ENCODE measurements around the gene PPP2R2C.

GRCh38 chr4:6418193-6418755 is 54.1 kb downstream of the PPP2R2C start:
- TF ChIP-seq CTCF (IDR thresholded peaks at IDR 0.05) (no peak), REST (IDR thresholded peaks at IDR 0.05; ENCODE audit: low read depth, low read length) (no peak), GABPA (IDR thresholded peaks at IDR 0.05; ENCODE audit: low read depth) (no peak), RAD21 (IDR thresholded peaks at IDR 0.05; ENCODE audit: low read length) (no peak), POLR2AphosphoS5 (IDR thresholded peaks at IDR 0.05; ENCODE audit: low read depth, low read length) (no peak), NFIC (IDR thresholded peaks at IDR 0.05; ENCODE audit: borderline replicate concordance) (no peak), EP300 (IDR thresholded peaks at IDR 0.05; ENCODE audit: borderline replicate concordance in 1 of 2, low read depth in 1 of 2, low read length in 1 of 2) (no peak), FOXM1 (IDR thresholded peaks at IDR 0.05; ENCODE audit: low read depth) (no peak), YY1 (IDR thresholded peaks at IDR 0.05; ENCODE audit: low read depth) (no peak), RFX5 (IDR thresholded peaks at IDR 0.05; ENCODE audit: low read length) (no peak), TCF12 (IDR thresholded peaks at IDR 0.05) (no peak)

Measured in SK-N-SH (cell line).